Measurements from ENCODE around the gene COLQ.
"Not testable (repeated sequence)": the region's sequence is repeated elsewhere in the genome, so short reads cannot be mapped to it uniquely, and the experiment has no call there.

Gene COLQ

GRCh38 chr3:15541371-15541770, 19.9 kb upstream of the COLQ start:
- Histone ChIP-seq H3K27me3 (ENCODE audit: control insufficient read depth in 5 of 5, insufficient read depth in 4 of 5, low read length in 5 of 5) (no peaks in the 10 kb centered on the region), H3K4me1 (ENCODE audit: control insufficient read depth in 5 of 5, insufficient read depth in 5 of 5, low read length in 5 of 5) (peaks cover 0 to 2% (median 0%) of the 10 kb centered on the region in 5 donors), H3K9ac (ENCODE audit: low read length in 5 of 5) (no peak overlapping the region), H3K27ac (ENCODE audit: low read depth, low read length) (no peak overlapping the region), H3K4me3 (ENCODE audit: low read depth in 1 of 5, low read length in 5 of 5) (no peak overlapping the region), H3K9me3 (ENCODE audit: control insufficient read depth in 5 of 5, low read length in 5 of 5) (no peaks in the 10 kb centered on the region), H3K36me3 (ENCODE audit: control insufficient read depth in 5 of 5, insufficient read depth in 5 of 5, low read length in 5 of 5) (no peaks in the 10 kb centered on the region)

- Histone ChIP-seq H3K27me3 (ENCODE audit: control insufficient read depth in 5 of 5, insufficient read depth in 4 of 5, low read length in 5 of 5) (no peaks in the 10 kb centered on the region), H3K9me3 (ENCODE audit: control insufficient read depth in 5 of 5, low read length in 5 of 5) (no peaks in the 10 kb centered on the region), H3K9ac (ENCODE audit: low read length in 5 of 5) (no peak overlapping the region), H3K4me1 (ENCODE audit: control insufficient read depth in 5 of 5, insufficient read depth in 5 of 5, low read length in 5 of 5) (peaks cover 0 to 2% (median 0%) of the 10 kb centered on the region in 5 donors), H3K27ac (ENCODE audit: low read depth, low read length) (no peak overlapping the region), H3K36me3 (ENCODE audit: control insufficient read depth in 5 of 5, insufficient read depth in 5 of 5, low read length in 5 of 5) (peaks cover 0 to 2% (median 0%) of the 10 kb centered on the region in 5 donors), H3K4me3 (ENCODE audit: low read depth in 1 of 5, low read length in 5 of 5) (no peak overlapping the region)
Measured at GRCh38 chr3:15539066-15539465, 17.6 kb upstream of the COLQ start.

GRCh38 chr3:15538345-15538744, 16.8 kb upstream of the COLQ start:
- Histone ChIP-seq H3K9ac (ENCODE audit: low read length in 5 of 5) (no peak overlapping the region), H3K9me3 (ENCODE audit: control insufficient read depth in 5 of 5, low read length in 5 of 5) (no peaks in the 10 kb centered on the region), H3K27me3 (ENCODE audit: control insufficient read depth in 5 of 5, insufficient read depth in 4 of 5, low read length in 5 of 5) (no peaks in the 10 kb centered on the region), H3K4me1 (ENCODE audit: control insufficient read depth in 5 of 5, insufficient read depth in 5 of 5, low read length in 5 of 5) (peaks cover 0 to 2% (median 0%) of the 10 kb centered on the region in 5 donors), H3K4me3 (ENCODE audit: low read depth in 1 of 5, low read length in 5 of 5) (no peak overlapping the region), H3K27ac (ENCODE audit: low read depth, low read length) (no peak overlapping the region), H3K36me3 (ENCODE audit: control insufficient read depth in 5 of 5, insufficient read depth in 5 of 5, low read length in 5 of 5) (peaks cover 0 to 3% (median 0%) of the 10 kb centered on the region in 5 donors)

- Histone ChIP-seq H3K27me3 (ENCODE audit: control insufficient read depth in 5 of 5, insufficient read depth in 4 of 5, low read length in 5 of 5) (no peaks in the 10 kb centered on the region), H3K27ac (ENCODE audit: low read depth, low read length) (no peak overlapping the region), H3K4me3 (ENCODE audit: low read depth in 1 of 5, low read length in 5 of 5) (no peak overlapping the region), H3K36me3 (ENCODE audit: control insufficient read depth in 5 of 5, insufficient read depth in 5 of 5, low read length in 5 of 5) (peaks cover 0 to 3% (median 0%) of the 10 kb centered on the region in 5 donors), H3K9me3 (ENCODE audit: control insufficient read depth in 5 of 5, low read length in 5 of 5) (no peaks in the 10 kb centered on the region), H3K9ac (ENCODE audit: low read length in 5 of 5) (no peak overlapping the region), H3K4me1 (ENCODE audit: control insufficient read depth in 5 of 5, insufficient read depth in 5 of 5, low read length in 5 of 5) (no peaks in the 10 kb centered on the region)
Measured at GRCh38 chr3:15536856-15537255, 15.3 kb upstream of the COLQ start.

- Histone ChIP-seq H3K4me3 (ENCODE audit: low read depth in 1 of 5, low read length in 5 of 5) (no peak overlapping the region), H3K27ac (ENCODE audit: low read depth, low read length) (no peak overlapping the region), H3K36me3 (ENCODE audit: control insufficient read depth in 5 of 5, insufficient read depth in 5 of 5, low read length in 5 of 5) (peaks cover 0 to 3% (median 0%) of the 10 kb centered on the region in 5 donors), H3K27me3 (ENCODE audit: control insufficient read depth in 5 of 5, insufficient read depth in 4 of 5, low read length in 5 of 5) (no peaks in the 10 kb centered on the region), H3K9ac (ENCODE audit: low read length in 5 of 5) (no peak overlapping the region), H3K4me1 (ENCODE audit: control insufficient read depth in 5 of 5, insufficient read depth in 5 of 5, low read length in 5 of 5) (no peaks in the 10 kb centered on the region), H3K9me3 (ENCODE audit: control insufficient read depth in 5 of 5, low read length in 5 of 5) (no peaks in the 10 kb centered on the region)
Measured at GRCh38 chr3:15535732-15536131, 14.2 kb upstream of the COLQ start.

- not testable (repeated sequence) for H3K9ac ChIP-seq (ENCODE audit: low read length in 5 of 5); H3K27me3 ChIP-seq (ENCODE audit: control insufficient read depth in 5 of 5, insufficient read depth in 4 of 5, low read length in 5 of 5); H3K4me3 ChIP-seq (ENCODE audit: low read depth in 1 of 5, low read length in 5 of 5); H3K9me3 ChIP-seq (ENCODE audit: control insufficient read depth in 5 of 5, low read length in 5 of 5); H3K27ac ChIP-seq (ENCODE audit: low read depth, low read length); H3K36me3 ChIP-seq (ENCODE audit: control insufficient read depth in 5 of 5, insufficient read depth in 5 of 5, low read length in 5 of 5); H3K4me1 ChIP-seq (ENCODE audit: control insufficient read depth in 5 of 5, insufficient read depth in 5 of 5, low read length in 5 of 5)
Measured at GRCh38 chr3:15532614-15533013, 11.1 kb upstream of the COLQ start.

GRCh38 chr3:15531346-15531745, 9.8 kb upstream of the COLQ start:
- peaks cover 0 to 3% (median 0%) of the 10 kb centered on the region in 5 donors for H3K36me3 ChIP-seq (ENCODE audit: control insufficient read depth in 5 of 5, insufficient read depth in 5 of 5, low read length in 5 of 5)
- no peak overlapping the region for H3K27ac ChIP-seq (ENCODE audit: low read depth, low read length)
- peaks cover 0 to 9% (median 3%) of the 10 kb centered on the region in 5 donors for H3K4me1 ChIP-seq (ENCODE audit: control insufficient read depth in 5 of 5, insufficient read depth in 5 of 5, low read length in 5 of 5)
- H3K4me3 ChIP-seq (ENCODE audit: low read depth in 1 of 5, low read length in 5 of 5) = no peak overlapping the region
- H3K9ac ChIP-seq (ENCODE audit: low read length in 5 of 5) = no peak overlapping the region
- no peaks in the 10 kb centered on the region for H3K27me3 ChIP-seq (ENCODE audit: control insufficient read depth in 5 of 5, insufficient read depth in 4 of 5, low read length in 5 of 5)
- no peaks in the 10 kb centered on the region for H3K9me3 ChIP-seq (ENCODE audit: control insufficient read depth in 5 of 5, low read length in 5 of 5)

GRCh38 chr3:15528854-15529537, 7.5 kb upstream of the COLQ start:
- no peak overlapping the region for H3K27ac ChIP-seq (ENCODE audit: low read depth, low read length)
- no peak overlapping the region for H3K4me3 ChIP-seq (ENCODE audit: low read depth in 1 of 5, low read length in 5 of 5)
- no peaks in the 10 kb centered on the region for H3K27me3 ChIP-seq (ENCODE audit: control insufficient read depth in 5 of 5, insufficient read depth in 4 of 5, low read length in 5 of 5)
- H3K9me3 ChIP-seq (ENCODE audit: control insufficient read depth in 5 of 5, low read length in 5 of 5) = no peaks in the 10 kb centered on the region
- peaks cover 0 to 9% (median 3%) of the 10 kb centered on the region in 5 donors for H3K4me1 ChIP-seq (ENCODE audit: control insufficient read depth in 5 of 5, insufficient read depth in 5 of 5, low read length in 5 of 5)
- no peak overlapping the region for H3K9ac ChIP-seq (ENCODE audit: low read length in 5 of 5)
- peaks cover 0 to under 1% (median 0%) of the 10 kb centered on the region in 5 donors for H3K36me3 ChIP-seq (ENCODE audit: control insufficient read depth in 5 of 5, insufficient read depth in 5 of 5, low read length in 5 of 5)

- no peak overlapping the region for H3K9ac ChIP-seq (ENCODE audit: low read length in 5 of 5)
- no peaks in the 10 kb centered on the region for H3K9me3 ChIP-seq (ENCODE audit: control insufficient read depth in 5 of 5, low read length in 5 of 5)
- no peak overlapping the region for H3K27ac ChIP-seq (ENCODE audit: low read depth, low read length)
- no peaks in the 10 kb centered on the region for H3K36me3 ChIP-seq (ENCODE audit: control insufficient read depth in 5 of 5, insufficient read depth in 5 of 5, low read length in 5 of 5)
- H3K4me1 ChIP-seq (ENCODE audit: control insufficient read depth in 5 of 5, insufficient read depth in 5 of 5, low read length in 5 of 5) = peaks cover 0 to 9% (median 3%) of the 10 kb centered on the region in 5 donors
- no peak overlapping the region for H3K4me3 ChIP-seq (ENCODE audit: low read depth in 1 of 5, low read length in 5 of 5)
- no peaks in the 10 kb centered on the region for H3K27me3 ChIP-seq (ENCODE audit: control insufficient read depth in 5 of 5, insufficient read depth in 4 of 5, low read length in 5 of 5)
Measured at GRCh38 chr3:15527031-15527459, 5.5 kb upstream of the COLQ start.

- Histone ChIP-seq H3K27me3 (ENCODE audit: control insufficient read depth in 5 of 5, insufficient read depth in 4 of 5, low read length in 5 of 5) (no peaks in the 10 kb centered on the region), H3K36me3 (ENCODE audit: control insufficient read depth in 5 of 5, insufficient read depth in 5 of 5, low read length in 5 of 5) (no peaks in the 10 kb centered on the region), H3K4me1 (ENCODE audit: control insufficient read depth in 5 of 5, insufficient read depth in 5 of 5, low read length in 5 of 5) (peaks cover 2 to 9% (median 7%) of the 10 kb centered on the region in 5 donors), H3K9me3 (ENCODE audit: control insufficient read depth in 5 of 5, low read length in 5 of 5) (no peaks in the 10 kb centered on the region), H3K4me3 (ENCODE audit: low read depth in 1 of 5, low read length in 5 of 5) (no peak overlapping the region), H3K27ac (ENCODE audit: low read depth, low read length) (no peak overlapping the region), H3K9ac (ENCODE audit: low read length in 5 of 5) (no peak overlapping the region)
Measured at GRCh38 chr3:15525790-15526189, 4.3 kb upstream of the COLQ start.

Data from subcutaneous abdominal adipose tissue (tissue), 5 donors.